GM19397 (cell line): Measurements from ENCODE around the gene IL5.
"Not testable (repeated sequence)": the region's sequence is repeated elsewhere in the genome, so short reads cannot be mapped to it uniquely, and the experiment has no call there.

Source experiments
- ATAC-seq: cut with Tn5 transposase; IDR thresholded peaks from one replicate; pipeline ENCODE4 v1.9.1; 2021; ENCODE audit warnings: mild to moderate bottlenecking, moderate library complexity; ENCODE audit not compliant: unreplicated experiment

IL5 gene

DNA sequence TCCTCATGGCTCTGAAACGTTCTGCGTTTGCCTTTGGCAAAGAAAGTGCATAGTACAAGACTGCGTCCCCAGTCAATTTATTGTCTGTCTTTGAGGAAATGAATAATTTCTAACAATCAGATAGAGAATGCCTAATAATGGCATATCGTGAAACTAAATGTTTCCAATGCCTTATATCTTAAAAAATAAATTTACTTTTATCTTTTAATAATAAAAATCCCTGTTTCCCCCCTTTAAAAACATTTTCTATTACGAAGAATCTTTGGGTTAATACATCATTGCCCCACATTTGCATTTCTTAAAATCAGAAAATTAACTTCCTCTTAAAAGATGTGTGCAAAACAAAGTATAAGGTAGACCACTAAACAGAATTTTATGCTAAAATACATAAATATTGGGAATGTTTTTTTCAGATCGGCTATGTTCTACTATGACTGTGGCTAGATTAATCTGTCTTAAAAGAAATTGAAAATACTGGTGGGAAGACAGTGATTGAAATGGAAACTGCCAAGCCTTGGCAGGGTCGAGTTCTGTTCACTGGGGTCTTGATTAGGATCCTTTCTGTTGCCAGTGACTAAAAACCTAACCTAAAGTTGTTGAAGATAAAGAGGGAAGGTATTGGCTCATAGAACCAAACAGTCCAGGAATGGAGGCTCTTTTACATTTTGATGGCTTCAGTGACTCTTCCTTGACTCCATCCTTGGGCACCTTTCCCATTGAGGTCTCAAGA, at the start of gene IL5:
Gene IL5, minus strand, starts transcription at position 51 of the 730 bp plus-strand sequence. Its CDS starts 44 bp downstream, at position 7.
- no peak for ATAC-seq

DNA sequence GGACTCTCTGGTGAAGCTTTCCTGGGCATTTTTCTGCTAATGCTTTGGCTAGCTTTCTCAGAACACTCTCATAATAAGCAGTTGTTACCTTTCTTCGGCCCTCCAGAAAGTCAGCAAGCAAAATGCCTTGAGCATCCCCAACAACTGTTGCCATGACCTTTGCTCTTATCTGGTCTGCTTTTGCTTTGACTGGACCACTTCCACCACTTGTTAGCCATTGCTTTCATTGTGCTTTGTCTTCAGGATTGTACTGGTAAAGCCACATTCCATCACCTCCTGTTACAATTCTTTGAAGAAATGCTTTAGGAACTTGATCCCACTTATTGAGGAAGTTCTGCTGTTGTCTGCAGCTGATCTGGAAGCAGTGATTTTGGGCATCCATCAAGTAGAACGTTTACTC, 49.2 kb upstream of the IL5 start:
- ATAC-seq: no peak

DNA sequence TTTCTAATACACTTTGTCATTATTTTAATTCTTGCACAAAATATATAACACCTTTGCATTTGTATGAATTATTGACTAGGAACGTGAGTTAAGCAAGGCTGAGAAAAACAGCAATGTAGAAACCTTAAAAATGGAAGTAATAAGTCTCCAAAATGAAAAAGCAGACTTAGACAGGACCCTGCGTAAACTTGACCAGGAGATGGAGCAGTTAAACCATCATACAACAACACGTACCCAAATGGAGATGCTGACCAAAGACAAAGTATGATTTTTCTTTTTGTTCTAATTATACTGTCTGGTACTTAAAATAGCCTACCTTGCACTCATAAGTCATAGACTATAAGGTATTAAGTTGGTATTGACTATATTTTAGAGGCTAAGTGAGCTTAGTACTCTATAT, 47.8 kb upstream of the IL5 start:
- ATAC-seq: no peak

DNA sequence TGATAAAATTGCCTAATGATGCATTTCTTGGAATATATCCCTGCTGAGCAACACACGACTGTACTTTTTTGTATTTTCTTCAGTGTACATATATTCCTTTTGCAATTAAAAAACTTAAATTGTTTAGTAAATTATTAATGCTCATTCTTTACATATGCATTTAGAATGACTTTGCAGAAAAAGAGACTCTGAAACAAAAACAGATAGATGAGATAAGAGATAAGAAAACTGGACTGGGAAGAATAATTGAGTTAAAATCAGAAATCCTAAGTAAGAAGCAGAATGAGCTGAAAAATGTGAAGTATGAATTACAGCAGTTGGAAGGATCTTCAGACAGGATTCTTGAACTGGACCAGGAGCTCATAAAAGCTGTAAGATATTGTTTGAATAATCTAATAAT, 46.1 kb upstream of the IL5 start:
- ATAC-seq: no peak

DNA sequence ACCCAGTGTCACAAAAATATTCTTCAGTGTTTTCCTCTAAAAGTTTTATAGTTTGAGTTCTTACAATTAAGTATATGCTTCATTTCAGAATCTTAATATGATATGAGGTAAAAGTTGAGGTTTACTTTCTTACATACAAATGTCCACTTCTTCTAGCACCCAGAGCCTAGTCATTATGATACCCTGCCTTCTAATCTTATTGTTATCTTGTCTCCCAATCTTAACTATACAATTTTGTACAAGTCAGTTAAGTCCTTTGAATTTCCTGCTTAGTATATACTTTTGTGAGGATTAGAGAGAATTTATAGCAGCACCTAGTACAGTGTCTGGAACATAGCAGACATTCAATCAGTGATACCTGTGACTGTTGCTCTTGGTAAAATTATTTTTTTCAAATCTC, 42.7 kb upstream of the IL5 start:
- ATAC-seq: no peak

DNA sequence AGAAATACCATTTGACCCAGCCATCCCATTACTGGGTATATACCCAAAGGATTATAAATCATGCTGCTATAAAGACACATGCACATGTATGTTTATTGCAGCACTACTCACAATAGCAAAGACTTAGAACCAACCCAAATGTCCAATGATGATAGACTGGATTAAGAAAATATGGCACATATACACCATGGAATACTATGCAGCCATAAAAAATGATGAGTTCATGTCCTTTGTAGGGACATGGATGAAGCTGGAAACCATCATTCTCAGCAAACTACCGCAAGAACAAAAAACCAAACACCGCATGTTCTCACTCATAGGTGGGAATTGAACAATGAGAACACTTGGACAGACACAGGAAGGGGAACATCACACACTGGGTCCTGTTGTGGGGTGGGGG, 41.2 kb upstream of the IL5 start:
- ATAC-seq: not testable (repeated sequence)

DNA sequence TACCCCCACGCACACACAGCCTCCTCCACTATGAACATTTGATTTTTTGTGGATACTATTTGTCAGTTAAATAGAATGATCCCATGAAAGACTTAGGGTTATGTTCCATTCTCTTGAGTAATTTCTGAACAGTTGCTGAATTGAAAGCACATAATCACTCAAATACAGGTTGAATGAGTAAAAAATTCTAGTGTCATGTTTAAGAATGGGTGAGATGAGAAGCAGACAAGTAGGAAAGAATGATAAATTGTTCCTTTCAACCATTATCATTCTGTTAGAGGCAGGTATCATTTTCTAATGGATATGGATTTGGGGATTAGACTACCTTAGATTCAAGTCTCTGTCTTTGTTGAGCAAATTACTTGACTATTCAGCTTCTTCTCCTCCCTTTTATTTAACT, 32.8 kb upstream of the IL5 start:
- no peak for ATAC-seq

DNA sequence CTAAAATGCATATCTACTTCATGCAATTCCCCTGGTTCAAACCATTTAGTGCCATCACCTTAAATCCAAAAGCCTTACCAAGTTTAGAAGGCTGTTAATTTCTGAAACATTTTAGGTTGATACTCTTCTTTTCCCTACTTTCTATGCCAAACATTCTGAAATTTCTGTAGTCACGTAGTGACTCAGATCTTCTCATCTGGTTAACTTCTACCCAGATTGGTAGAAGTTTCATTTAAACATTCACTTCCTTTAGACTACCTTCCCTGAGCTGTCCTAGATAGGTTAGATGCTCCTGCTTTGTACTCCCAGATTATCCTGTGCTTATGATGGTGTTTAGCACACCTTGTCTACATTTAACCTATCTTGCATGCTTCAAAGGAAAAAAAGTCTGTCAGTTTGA, 23.3 kb upstream of the IL5 start:
- ATAC-seq: no peak

DNA sequence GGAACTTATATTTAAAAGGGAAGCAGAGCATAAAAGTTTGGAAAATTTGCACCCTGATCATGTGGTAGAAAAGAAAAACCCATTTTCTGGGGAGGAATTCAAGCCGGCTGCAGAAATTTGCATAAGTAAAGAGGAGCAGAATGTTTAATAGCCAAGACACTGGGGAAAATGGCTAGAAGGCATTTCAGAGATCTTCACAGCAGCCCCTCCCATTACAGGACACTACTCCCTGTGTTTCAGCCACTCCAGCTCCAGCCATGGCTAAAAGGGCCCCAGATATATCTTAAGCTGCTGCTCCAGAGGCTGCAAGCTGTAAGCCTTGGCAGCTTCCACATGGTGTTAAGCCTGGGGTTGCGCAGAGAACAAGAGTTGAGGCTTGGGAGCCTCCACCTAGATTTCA, 21.2 kb upstream of the IL5 start:
- not testable (repeated sequence) for ATAC-seq

DNA sequence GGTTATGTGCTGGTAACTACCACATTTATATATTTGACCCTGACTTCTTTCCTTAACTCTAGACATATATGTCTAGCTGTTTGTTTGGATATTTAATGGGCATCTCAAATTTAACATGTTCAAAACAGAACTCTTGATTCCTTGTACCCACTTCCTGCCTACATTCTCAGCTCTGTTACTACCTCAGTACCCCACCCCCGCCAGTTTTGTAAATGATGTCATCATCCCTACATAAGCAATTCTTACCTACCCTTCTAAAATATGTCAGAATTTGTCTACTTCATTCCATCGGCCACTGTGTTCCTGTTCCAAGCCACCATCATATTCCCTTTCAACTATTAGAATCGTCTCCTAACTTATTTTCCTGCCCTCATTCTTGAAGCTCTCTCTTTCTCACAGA, 18.3 kb upstream of the IL5 start:
- no peak for ATAC-seq

DNA sequence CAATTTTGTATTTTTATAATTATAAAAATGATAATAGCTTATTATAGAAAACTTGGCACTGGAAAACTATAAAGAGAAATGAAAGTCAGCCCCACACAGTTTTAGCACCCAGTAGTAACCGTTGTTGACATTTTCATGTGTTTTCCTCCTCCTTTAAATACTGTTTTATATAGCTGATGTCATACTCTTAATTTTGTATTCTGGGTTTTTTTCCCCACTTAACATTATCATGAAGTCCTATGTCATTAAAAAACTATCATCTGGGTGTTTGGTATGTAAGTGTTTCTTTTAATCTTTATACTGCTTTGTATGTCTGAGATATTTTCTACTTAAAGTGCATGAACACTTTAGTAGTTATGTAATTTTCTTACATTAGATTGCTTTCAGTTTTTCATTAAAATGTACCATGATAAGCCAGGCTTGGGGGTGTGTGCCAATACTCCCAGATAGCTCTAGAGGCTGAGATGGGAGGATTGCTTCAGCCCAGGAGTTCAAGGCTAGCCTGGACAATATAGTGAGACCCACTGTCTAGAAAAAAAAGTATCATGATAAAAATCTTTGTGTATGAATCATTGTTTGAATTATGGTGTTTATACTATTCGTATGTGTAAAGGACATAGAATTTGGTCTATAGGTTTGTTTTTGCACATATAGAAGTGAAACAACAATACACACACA, 16.2 kb upstream of the IL5 start:
- ATAC-seq: no peak

DNA sequence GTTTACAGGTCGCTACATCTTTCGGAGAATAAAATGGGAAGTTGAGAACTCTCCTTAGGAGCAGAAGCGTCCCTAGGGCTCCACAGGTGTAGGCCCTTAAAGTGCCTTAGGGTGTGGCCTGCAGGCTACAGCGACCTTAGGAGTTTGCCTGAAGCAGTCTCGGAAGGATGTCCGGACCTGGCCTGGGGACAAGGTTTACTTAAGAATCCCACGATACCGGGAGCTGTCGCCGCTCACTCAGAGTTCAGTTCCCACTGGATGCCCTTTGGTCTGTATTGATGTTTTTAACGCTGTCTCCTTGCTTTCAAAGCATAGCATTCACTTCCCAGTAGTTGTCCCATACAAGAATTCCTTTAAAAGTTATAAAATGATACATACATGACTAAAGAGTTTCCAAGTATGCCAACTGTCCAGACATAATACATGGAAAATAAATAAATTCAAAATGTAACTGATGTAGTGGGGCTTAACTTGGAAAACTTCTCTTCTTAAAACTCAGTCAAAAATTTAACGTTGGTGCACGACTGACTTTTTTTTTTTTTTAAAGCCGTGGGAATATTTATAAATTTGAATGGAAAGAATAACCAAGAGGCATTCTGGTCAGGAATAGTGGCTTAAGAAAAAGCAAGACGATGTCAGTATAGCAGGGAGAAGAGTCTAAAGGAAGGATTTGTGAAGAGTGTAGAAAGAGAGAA, 14.3 kb upstream of the IL5 start:
- ATAC-seq: no peak

DNA sequence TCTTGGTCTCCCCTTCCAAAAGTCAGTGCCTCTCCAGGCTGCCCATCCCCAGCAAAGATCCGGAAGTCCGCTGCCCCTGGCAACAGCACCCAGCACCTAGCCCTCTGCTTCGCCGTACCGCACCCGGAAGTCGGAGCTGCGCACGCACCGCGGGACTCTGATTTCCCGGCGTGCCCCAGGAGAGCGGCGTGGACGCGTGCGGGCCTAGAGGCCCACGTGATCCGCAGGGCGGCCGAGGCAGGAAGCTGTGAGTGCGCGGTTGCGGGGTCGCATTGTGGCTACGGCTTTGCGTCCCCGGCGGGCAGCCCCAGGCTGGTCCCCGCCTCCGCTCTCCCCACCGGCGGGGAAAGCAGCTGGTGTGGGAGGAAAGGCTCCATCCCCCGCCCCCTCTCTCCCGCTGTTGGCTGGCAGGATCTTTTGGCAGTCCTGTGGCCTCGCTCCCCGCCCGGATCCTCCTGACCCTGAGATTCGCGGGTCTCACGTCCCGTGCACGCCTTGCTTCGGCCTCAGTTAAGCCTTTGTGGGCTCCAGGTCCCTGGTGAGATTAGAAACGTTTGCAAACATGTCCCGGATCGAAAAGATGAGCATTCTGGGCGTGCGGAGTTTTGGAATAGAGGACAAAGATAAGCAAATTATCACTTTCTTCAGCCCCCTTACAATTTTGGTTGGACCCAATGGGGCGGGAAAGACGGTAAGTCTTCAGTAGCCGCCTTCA, 13.6 kb upstream of the IL5 start, which contains the start of gene RAD50:
Gene RAD50, plus strand, starts transcription at position 215 of the 715 bp plus-strand sequence. Its CDS starts 348 bp downstream, at position 563.
- ATAC-seq: peak; percentile 99

DNA sequence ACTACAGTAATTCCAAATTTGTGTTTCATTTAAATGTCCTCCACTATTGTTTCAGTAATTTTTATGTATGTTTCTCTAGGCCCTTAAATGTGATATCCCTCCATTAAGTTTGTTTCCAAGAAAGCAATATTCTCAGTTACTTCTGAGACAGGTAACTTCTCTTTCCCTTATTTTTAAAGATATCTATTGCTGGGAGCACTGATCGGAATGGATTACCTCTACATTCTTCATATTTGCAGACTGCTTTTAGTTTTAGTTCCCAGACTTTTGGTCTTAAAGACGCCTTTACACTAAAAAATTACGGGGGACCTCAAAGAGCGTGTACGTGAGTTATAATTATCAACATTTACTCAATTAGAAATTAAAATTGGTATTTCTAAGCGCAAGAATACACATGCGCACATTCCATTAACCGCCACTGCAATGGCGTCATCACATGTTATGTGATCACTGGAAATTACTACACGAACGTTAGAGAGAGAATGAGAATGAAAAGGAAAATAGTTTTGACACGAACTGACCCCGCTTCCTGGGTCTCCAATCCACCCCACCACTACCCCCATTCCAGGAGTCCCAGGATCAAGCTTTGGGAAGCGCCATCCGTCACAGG, 12.9 kb upstream of the IL5 start:
- no peak for ATAC-seq

DNA sequence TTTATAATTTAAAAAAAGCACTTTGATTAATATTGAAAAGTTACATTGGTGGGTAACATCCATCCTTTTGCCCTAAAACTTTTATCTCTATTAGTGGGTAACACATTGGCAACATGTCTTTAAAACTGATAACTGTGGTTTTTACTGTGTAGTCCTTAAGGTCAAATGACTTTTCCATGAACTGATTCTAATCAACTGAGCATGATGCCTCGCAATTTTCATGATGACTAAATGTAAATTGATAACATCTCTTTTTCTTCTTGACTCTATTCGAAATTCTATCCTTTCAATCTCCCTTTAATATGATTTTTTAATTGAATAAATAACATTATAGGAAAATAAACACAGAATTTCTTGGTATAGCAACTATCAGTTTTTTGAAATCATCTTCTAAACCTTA, 6.3 kb upstream of the IL5 start:
- ATAC-seq: no peak

DNA sequence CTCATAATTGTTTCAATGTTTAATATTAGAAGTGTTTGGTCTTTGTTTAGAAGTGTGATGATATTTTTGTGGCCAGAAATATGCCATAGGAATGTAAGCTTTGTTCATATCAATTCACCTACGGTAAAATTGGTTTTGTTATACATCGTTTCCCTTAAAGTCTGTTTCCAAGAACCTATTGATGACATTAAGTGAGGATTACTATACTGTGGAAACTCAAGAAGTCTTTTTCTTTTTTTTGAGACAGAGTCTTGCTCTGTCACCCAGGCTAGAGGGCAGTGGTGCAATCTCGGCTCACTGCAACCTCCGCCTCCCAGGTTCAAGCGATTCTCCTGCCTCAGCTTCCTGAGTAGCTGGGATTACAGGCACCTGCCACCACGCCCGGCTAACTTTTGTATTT, 5.5 kb upstream of the IL5 start:
- not testable (repeated sequence) for ATAC-seq

DNA sequence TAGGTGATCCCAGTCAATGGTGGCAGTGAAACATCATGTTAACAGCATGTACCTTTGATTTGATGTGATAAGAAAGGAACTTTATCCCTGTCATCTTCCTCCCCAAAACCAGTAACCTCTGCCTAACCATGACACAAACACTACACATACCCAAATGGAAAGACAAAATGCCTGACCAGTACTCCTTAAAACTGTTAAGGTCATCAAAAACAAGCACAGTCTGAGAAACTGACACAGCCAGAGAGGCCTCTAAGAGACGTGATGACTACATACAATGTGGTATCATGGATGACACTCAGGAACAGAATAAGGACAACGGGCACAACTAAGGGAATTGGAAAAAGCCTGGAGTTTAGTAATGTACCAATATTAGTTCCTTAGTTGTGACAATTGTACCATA, 3.9 kb upstream of the IL5 start:
- ATAC-seq: no peak

DNA sequence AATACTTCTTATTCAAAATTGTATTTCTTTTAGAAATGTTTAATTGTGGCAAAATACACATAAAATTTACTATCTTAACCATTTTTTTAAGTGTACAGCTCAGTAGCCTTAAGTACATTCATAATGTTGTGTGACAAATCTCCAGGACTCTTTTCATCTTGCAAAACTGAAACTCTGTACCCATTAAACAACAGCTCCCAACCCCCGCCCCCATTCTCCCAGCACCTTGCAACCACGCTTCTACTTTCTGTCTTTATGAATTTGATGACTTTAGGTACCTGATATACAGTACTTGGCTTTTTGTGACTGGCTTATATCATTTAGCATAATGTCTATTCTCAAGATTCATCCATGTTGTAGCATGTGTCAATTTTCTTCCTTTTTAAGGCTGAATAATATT, 2.8 kb upstream of the IL5 start:
- no peak for ATAC-seq

DNA sequence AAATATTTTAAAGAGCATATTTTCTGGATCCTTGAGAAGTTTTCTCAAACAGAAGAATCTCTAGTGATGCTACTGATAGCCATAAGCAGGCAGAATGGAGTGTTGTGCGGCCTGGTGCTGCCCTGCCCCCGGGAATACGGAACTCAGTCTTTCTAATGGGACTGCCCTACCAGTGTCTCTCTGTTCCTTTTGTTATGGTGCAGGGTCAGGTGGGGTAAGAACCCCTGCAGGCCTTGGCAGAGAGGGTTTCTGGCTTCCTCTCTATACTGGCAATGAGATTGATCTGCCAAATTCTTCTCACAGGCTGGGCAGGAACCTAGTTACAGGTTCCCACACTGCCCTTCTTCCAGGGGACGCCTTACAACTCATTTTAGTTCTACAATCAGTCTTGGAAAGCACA, 2.6 kb downstream of the IL5 start:
- no peak for ATAC-seq

DNA sequence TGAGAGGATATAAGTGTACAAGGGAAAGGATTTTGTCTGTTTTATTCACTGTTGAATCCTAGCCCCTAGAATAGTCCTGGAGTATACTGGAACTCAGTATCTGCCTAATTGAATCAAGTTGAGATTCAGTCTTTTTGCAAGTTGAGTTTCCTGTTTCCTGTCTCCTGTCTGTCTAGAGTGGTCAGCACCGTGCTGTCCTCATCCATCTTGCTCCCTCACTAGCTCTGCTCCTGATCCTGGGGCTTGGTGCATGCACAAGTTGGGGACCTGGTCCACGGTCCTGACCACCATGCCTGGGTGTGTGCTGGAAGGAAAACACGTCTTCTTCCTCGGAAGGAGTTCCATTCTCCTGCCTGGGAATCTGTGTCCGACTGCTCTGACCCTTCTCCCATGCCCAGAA, 3.2 kb downstream of the IL5 start:
- ATAC-seq: no peak

DNA sequence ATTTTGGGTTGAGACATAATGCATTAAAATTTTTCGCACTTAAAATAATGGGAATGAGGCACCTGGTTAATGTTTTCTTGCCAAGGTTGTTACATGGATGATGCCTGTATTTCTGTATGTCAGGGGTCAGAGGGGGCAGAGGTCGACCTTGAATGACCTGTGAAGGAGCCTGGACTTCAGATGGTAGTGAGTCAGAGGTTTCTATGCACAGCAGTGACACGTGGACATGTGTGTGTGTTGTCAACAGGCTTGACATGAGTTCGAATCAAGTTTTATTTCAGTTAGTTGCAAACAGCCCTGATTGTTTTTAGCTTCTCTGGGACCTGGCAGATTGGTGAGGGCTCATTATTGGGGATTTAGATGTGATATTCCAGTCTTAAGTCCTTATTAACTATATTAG, 3.6 kb downstream of the IL5 start:
- ATAC-seq: no peak
